Kidney (tissue), 14 donors: ENCODE data around the gene ZNF652. TPM values are rescaled to one million over a fixed set of nuclear protein-coding genes. Genes with fewer than 3 reads are reported as not detected.

Experiments used
- DNase-seq, 5 donors: peaks; one replicate each; pipeline ENCODE4 v3.0.0-alpha.2; 2013 to 2020
- FAIRE-seq: peaks from 2 replicates; lab custom pipeline; 2012; peaks lifted over from hg19 to GRCh38; lab: Jason Lieb, UNC
- H3K27ac ChIP-seq, 2 donors: one replicate each; pipeline ENCODE4 v1.7.0; 2013; ENCODE audit warnings: low read depth in 2 of 2, low read length in 2 of 2, inconsistent platforms in 1 of 2
- H3K27me3 ChIP-seq: one replicate; pipeline ENCODE4 v1.7.1; 2013; ENCODE audit warnings: low read length, inconsistent platforms; ENCODE audit not compliant: control insufficient read depth, insufficient read depth
- H3K36me3 ChIP-seq, 3 donors: one replicate each; pipeline versions ENCODE4 v1.7.0 to v1.7.1; 2013; ENCODE audit warnings: low read length in 3 of 3, control low read depth in 1 of 3, inconsistent platforms in 1 of 3; ENCODE audit not compliant: insufficient read depth in 3 of 3, control insufficient read depth in 2 of 3
- H3K4me1 ChIP-seq, 3 donors: one replicate each; pipeline versions ENCODE4 v1.7.0 to v1.7.1; 2013; ENCODE audit warnings: low read length in 3 of 3, inconsistent platforms in 1 of 3, low read depth in 1 of 3; ENCODE audit not compliant: control insufficient read depth in 2 of 3, insufficient read depth in 2 of 3
- H3K4me3 ChIP-seq, 3 donors: one replicate each; pipeline versions ENCODE4 v1.7.0 to v1.8.1; 2013; ENCODE audit warnings: low read length in 3 of 3, control low read depth in 1 of 3, inconsistent platforms in 1 of 3
- H3K9ac ChIP-seq, 3 donors: one replicate each; pipeline versions ENCODE4 v1.7.0 to v1.7.1; 2013; ENCODE audit warnings: low read length in 3 of 3, control low read depth in 1 of 3, inconsistent platforms in 1 of 3
- H3K9me3 ChIP-seq, 3 donors: one replicate each; pipeline versions ENCODE4 v1.7.0 to v1.7.1; 2013; ENCODE audit warnings: low read length in 3 of 3, control low read depth in 1 of 3, inconsistent platforms in 1 of 3; ENCODE audit not compliant: control insufficient read depth in 2 of 3, insufficient read depth in 1 of 3
- CTCF ChIP-seq: IDR thresholded peaks from 3 replicates; pipeline ENCODE4 v1.5.1; 2012; ENCODE audit warnings: mild to moderate bottlenecking, moderate library complexity, borderline replicate concordance; ENCODE audit not compliant: insufficient read depth; ENCODE audit errors: extremely low read depth
- intact Hi-C: fragments of 100-400 bp; cut with DNase I; formaldehyde crosslinking; loops from one replicate; pipeline ENCODE4 v1.11.1; 2022
- polyA plus RNA-seq: library from polyadenylated mRNA; stranded (reverse); fragments of 350-450 nt; fragmentation: Illumina TruSeq; extraction: RNeasy Lipid Tissue Mini Kit (QIAGEN cat#74804); gene quantifications from one replicate; pipeline ENCODE4 v1.2.3, GENCODE V29; 2014; ENCODE audit warnings: low read depth, low replicate concordance; ENCODE audit not compliant: insufficient read depth
- total RNA-seq: library from RNA; stranded (reverse); fragmentation: NEBNext Ultra II Directional; extraction: Animal tissue kit (Norgen Biotek cat#: 25700); gene quantifications from one replicate; pipeline ENCODE4 v1.2.1, GENCODE V29; 2021
- donor health status: control.
- donor health status: control.
- donor health status: control.
- donor health status: control.
- donor health status: control.
- donor health status: DM: yes; HTN: yes; CAD: no.
- donor health status: Normal renal cell carcinoma (clear cell type).

The ZNF652 gene
- total and polyA plus RNA-seq, 2 donors from 2014 or later, result 30.1 to 49.0 TPM

GRCh38 chr17:49292901-49293300 is 69.1 kb downstream of the ZNF652 start:
- Histone ChIP-seq H3K27ac (no peak overlapping the region), H3K9me3 (no peaks in the 10 kb centered on the region), H3K36me3 (peaks cover 0 to 2% (median 0%) of the 10 kb centered on the region in 3 donors), H3K4me3 (no peak overlapping the region), H3K9ac (no peak overlapping the region), H3K27me3 (no peaks in the 10 kb centered on the region), H3K4me1 (no peaks in the 10 kb centered on the region)
- FAIRE-seq (no peak), DNase-seq (no peak)
- intact Hi-C loops, result no loop called here
- no peak for TF ChIP-seq CTCF

GRCh38 chr17:49291929-49292328 is 70.1 kb downstream of the ZNF652 start:
- no peaks in the 10 kb centered on the region for H3K36me3 ChIP-seq
- intact Hi-C loops, result no loop called here
- FAIRE-seq (no peak), DNase-seq (no peak)
- H3K27ac ChIP-seq, result no peak overlapping the region
- no peaks in the 10 kb centered on the region for H3K4me1 ChIP-seq
- no peaks in the 10 kb centered on the region for H3K27me3 ChIP-seq
- no peaks in the 10 kb centered on the region for H3K9me3 ChIP-seq
- no peak overlapping the region for H3K4me3 ChIP-seq
- no peak for TF ChIP-seq CTCF
- no peak overlapping the region for H3K9ac ChIP-seq

GRCh38 chr17:49290690-49291359 is 71.2 kb downstream of the ZNF652 start:
- Histone ChIP-seq H3K27me3 (no peaks in the 10 kb centered on the region), H3K27ac (no peak overlapping the region), H3K4me3 (no peak overlapping the region), H3K36me3 (no peaks in the 10 kb centered on the region), H3K9me3 (no peaks in the 10 kb centered on the region), H3K4me1 (no peaks in the 10 kb centered on the region), H3K9ac (no peak overlapping the region)
- intact Hi-C loops, result no loop called here
- no peak for FAIRE-seq
- peak in 2 of 5 donors; percentile 39 to 60 for DNase-seq
- peak; percentile 62 for TF ChIP-seq CTCF
